ENCODE results near the gene ZNF750.

- TF ChIP-seq, protein P1, sequence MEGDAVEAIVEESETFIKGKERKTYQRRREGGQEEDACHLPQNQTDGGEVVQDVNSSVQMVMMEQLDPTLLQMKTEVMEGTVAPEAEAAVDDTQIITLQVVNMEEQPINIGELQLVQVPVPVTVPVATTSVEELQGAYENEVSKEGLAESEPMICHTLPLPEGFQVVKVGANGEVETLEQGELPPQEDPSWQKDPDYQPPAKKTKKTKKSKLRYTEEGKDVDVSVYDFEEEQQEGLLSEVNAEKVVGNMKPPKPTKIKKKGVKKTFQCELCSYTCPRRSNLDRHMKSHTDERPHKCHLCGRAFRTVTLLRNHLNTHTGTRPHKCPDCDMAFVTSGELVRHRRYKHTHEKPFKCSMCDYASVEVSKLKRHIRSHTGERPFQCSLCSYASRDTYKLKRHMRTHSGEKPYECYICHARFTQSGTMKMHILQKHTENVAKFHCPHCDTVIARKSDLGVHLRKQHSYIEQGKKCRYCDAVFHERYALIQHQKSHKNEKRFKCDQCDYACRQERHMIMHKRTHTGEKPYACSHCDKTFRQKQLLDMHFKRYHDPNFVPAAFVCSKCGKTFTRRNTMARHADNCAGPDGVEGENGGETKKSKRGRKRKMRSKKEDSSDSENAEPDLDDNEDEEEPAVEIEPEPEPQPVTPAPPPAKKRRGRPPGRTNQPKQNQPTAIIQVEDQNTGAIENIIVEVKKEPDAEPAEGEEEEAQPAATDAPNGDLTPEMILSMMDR (IDR thresholded peaks at IDR 0.05; ENCODE audit: low read depth, low read length, missing input control), result no peak
- TF ChIP-seq MAX (IDR thresholded peaks at IDR 0.05) (no peak), TAF1 (conservative IDR thresholded peaks at IDR 0.05) (no peak), SP1 (IDR thresholded peaks at IDR 0.05) (no peak), GABPA (IDR thresholded peaks at IDR 0.05 in 1 of 2, conservative IDR thresholded peaks at IDR 0.05 in 1 of 2) (no peak), YY1 (IDR thresholded peaks at IDR 0.05) (no peak), ZBTB33 (IDR thresholded peaks at IDR 0.05) (no peak), RAD21 (IDR thresholded peaks at IDR 0.05) (no peak), ATF3 (IDR thresholded peaks at IDR 0.05) (no peak), RXRA (IDR thresholded peaks at IDR 0.05) (no peak), JUND (IDR thresholded peaks at IDR 0.05) (no peak)
- TF ChIP-seq, protein P2, sequence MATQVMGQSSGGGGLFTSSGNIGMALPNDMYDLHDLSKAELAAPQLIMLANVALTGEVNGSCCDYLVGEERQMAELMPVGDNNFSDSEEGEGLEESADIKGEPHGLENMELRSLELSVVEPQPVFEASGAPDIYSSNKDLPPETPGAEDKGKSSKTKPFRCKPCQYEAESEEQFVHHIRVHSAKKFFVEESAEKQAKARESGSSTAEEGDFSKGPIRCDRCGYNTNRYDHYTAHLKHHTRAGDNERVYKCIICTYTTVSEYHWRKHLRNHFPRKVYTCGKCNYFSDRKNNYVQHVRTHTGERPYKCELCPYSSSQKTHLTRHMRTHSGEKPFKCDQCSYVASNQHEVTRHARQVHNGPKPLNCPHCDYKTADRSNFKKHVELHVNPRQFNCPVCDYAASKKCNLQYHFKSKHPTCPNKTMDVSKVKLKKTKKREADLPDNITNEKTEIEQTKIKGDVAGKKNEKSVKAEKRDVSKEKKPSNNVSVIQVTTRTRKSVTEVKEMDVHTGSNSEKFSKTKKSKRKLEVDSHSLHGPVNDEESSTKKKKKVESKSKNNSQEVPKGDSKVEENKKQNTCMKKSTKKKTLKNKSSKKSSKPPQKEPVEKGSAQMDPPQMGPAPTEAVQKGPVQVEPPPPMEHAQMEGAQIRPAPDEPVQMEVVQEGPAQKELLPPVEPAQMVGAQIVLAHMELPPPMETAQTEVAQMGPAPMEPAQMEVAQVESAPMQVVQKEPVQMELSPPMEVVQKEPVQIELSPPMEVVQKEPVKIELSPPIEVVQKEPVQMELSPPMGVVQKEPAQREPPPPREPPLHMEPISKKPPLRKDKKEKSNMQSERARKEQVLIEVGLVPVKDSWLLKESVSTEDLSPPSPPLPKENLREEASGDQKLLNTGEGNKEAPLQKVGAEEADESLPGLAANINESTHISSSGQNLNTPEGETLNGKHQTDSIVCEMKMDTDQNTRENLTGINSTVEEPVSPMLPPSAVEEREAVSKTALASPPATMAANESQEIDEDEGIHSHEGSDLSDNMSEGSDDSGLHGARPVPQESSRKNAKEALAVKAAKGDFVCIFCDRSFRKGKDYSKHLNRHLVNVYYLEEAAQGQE (IDR thresholded peaks at IDR 0.05), result no peak
Observed at GRCh38 chr17:82780971-82781893, 58.6 kb downstream of the ZNF750 start.
